HepG2 (cell line): ENCODE measurements around the gene CENPL. TPM values are rescaled to one million over a fixed set of nuclear protein-coding genes. Genes with fewer than 3 reads are reported as not detected.

Source experiments
- ATAC-seq: fragments of 200-7000 bp; cut with Tn5 transposase; 3 replicates; pipeline ENCODE4 v1.9.1; 2020; ENCODE audit warnings: mild to moderate bottlenecking, moderate library complexity
- BruUV-seq: library from RNA; stranded (reverse); fragments of 400-500 nt; replicated peaks from 2 replicates; lab custom pipeline; 2021; lab: Mats Ljungman, UMichigan
- CTCF ChIA-PET: fragments of 300-600 bp; formaldehyde crosslinking; extraction: SDS; loops from one replicate; lab custom pipeline; 2021; ENCODE audit warnings: low total read pairs, inconsistent platforms, low intra/inter-chr PET ratio; lab: Yijun Ruan, JAX
- POLR2A ChIA-PET: fragments of 350-600 bp; sonication (Branson Sonifier 250); formaldehyde crosslinking; loops from one replicate; lab custom pipeline; 2020; ENCODE audit warnings: antibody characterized with exemption, inconsistent platforms; lab: Yijun Ruan, JAX
- DNase-seq: peaks from one replicate; pipeline ENCODE4 v3.0.0-alpha.2; 2015; ENCODE audit warnings: low spot score
- FAIRE-seq: peaks from 3 replicates; lab custom pipeline; 2011; peaks lifted over from hg19 to GRCh38; lab: Jason Lieb, UNC
- H2AFZ ChIP-seq: one replicate; pipeline ENCODE4 v1.6.1; 2011; ENCODE audit warnings: low read length, inconsistent platforms
- H3K27ac ChIP-seq: fragments of 300-600 bp; 3 replicates; pipeline ENCODE4 v1.8.0; 2011; ENCODE audit warnings: mixed run types, mild to moderate bottlenecking, mixed read lengths, low read length, inconsistent platforms; ENCODE audit not compliant: insufficient read depth; ENCODE audit errors: extremely low read length
- H3K27me3 ChIP-seq, 2 experiments: fragments of 200-600 bp in 1 of 2; 2 replicates in 1 of 2; 3 replicates in 1 of 2; pipeline versions ENCODE4 v1.6.0 to v1.8.0; 2011; ENCODE audit warnings: low read length in 2 of 2, mild to moderate bottlenecking in 2 of 2, moderate library complexity in 2 of 2, inconsistent platforms in 1 of 2; ENCODE audit not compliant: insufficient read depth in 2 of 2, control insufficient read depth in 1 of 2
- H3K36me3 ChIP-seq, 2 experiments: fragments of 200-600 bp in 1 of 2; replicated peaks in 1 of 2; 2 replicates in 1 of 2; 3 replicates in 1 of 2; pipeline versions ENCODE4 v1.5.1 to v1.8.0; 2011; ENCODE audit warnings: low read length in 2 of 2, inconsistent platforms in 1 of 2; ENCODE audit not compliant: insufficient read depth in 2 of 2, control insufficient read depth in 1 of 2
- H3K4me1 ChIP-seq: 2 replicates; pipeline ENCODE4 v1.5.1; 2012; ENCODE audit warnings: low read length, inconsistent platforms; ENCODE audit not compliant: insufficient read depth
- H3K4me2 ChIP-seq: 2 replicates; pipeline ENCODE4 v1.6.0; 2011; ENCODE audit warnings: low read depth, low read length, inconsistent platforms
- H3K4me3 ChIP-seq, 3 experiments: fragments of 200-600 bp in 1 of 3; sonication (generic), shearing (Covaris generic) in 1 of 3; replicated peaks in 1 of 3; 2 replicates each; pipeline ENCODE4 v1.5.1; 2011 to 2016; ENCODE audit warnings: low read length in 3 of 3, inconsistent platforms in 2 of 3, low read depth in 2 of 3, mild to moderate bottlenecking in 2 of 3, control low read depth in 1 of 3, mixed read lengths in 1 of 3; ENCODE audit not compliant: insufficient read depth in 1 of 3
- H3K79me2 ChIP-seq: one replicate; pipeline ENCODE4 v1.6.1; 2011; ENCODE audit warnings: low read length, inconsistent platforms; ENCODE audit not compliant: insufficient read depth
- H3K9ac ChIP-seq: 2 replicates; pipeline ENCODE4 v1.6.0; 2011; ENCODE audit warnings: mild to moderate bottlenecking, low read depth, low read length, inconsistent platforms; ENCODE audit not compliant: insufficient read depth
- H3K9me3 ChIP-seq: 2 replicates; pipeline ENCODE4 v1.5.1; 2012; ENCODE audit warnings: mild to moderate bottlenecking, low read length
- H4K20me1 ChIP-seq: 2 replicates; pipeline ENCODE4 v1.6.0; 2011; ENCODE audit warnings: inconsistent platforms, mild to moderate bottlenecking, low read length, moderate library complexity; ENCODE audit not compliant: insufficient read depth
- AHR ChIP-seq: IDR thresholded peaks from 2 replicates; pipeline ENCODE4 v1.6.1; 2018; ENCODE audit warnings: missing genetic modification reagents, missing compliant biosample characterization
- ATF7 ChIP-seq, 2 experiments: fragments of 450-650 bp in 1 of 2; sonication (generic) in 1 of 2; formaldehyde crosslinking in 1 of 2; IDR thresholded peaks; 2 replicates each; pipeline versions ENCODE4 v1.4.0 to v1.6.1; 2016 to 2020; ENCODE audit warnings: antibody characterized with exemption in 1 of 2, mild to moderate bottlenecking in 1 of 2, missing genetic modification reagents in 1 of 2
- EED ChIP-seq: sonication (generic); formaldehyde crosslinking; IDR thresholded peaks from 2 replicates; pipeline ENCODE4 v1.5.0; 2020; ENCODE audit warnings: mild to moderate bottlenecking, missing genetic modification reagents
- NCOR1 ChIP-seq: fragments of 200-600 bp; sonication (generic); IDR thresholded peaks from 2 replicates; pipeline ENCODE4 v1.7.0; 2017; ENCODE audit warnings: antibody characterized with exemption, low read length, borderline replicate concordance
- NFIC ChIP-seq: IDR thresholded peaks from 2 replicates; pipeline ENCODE4 v1.6.1; 2012; ENCODE audit warnings: mild to moderate bottlenecking, low read length, inconsistent platforms
- NFKBIZ ChIP-seq: IDR thresholded peaks from 2 replicates; pipeline ENCODE4 v1.6.1; 2018; ENCODE audit warnings: missing genetic modification reagents, missing compliant biosample characterization
- SAFB2 ChIP-seq: sonication (generic); formaldehyde crosslinking; IDR thresholded peaks from 2 replicates; pipeline ENCODE4 v1.5.1; 2020; ENCODE audit warnings: missing genetic modification reagents, low read depth, mild to moderate bottlenecking, borderline replicate concordance
- SIN3A ChIP-seq: IDR thresholded peaks from 2 replicates; pipeline ENCODE4 v1.6.1; 2011; ENCODE audit warnings: low read depth, mild to moderate bottlenecking, control low read depth, low read length, borderline replicate concordance
- ZFP90 ChIP-seq: sonication (generic); formaldehyde crosslinking; IDR thresholded peaks from 2 replicates; pipeline ENCODE4 v1.8.0; 2022; ENCODE audit warnings: missing genetic modification reagents, mild to moderate bottlenecking, inconsistent platforms, borderline replicate concordance
- ZNF263 ChIP-seq: sonication (generic); formaldehyde crosslinking; IDR thresholded peaks from 2 replicates; pipeline ENCODE4 v1.4.0; 2020; ENCODE audit warnings: missing genetic modification reagents
- ZNF274 ChIP-seq: sonication (generic); formaldehyde crosslinking; IDR thresholded peaks from 2 replicates; pipeline ENCODE4 v1.5.1; 2020; ENCODE audit warnings: mild to moderate bottlenecking, missing genetic modification reagents
- ZNF282 ChIP-seq: fragments of 450-650 bp; IDR thresholded peaks from 2 replicates; pipeline ENCODE4 v1.6.1; 2018; ENCODE audit not compliant: partially characterized antibody
- ZNF644 ChIP-seq: IDR thresholded peaks from 2 replicates; pipeline ENCODE4 v1.6.1; 2016; ENCODE audit warnings: low read depth
- ZNF773 ChIP-seq: sonication (generic); formaldehyde crosslinking; IDR thresholded peaks from 2 replicates; pipeline ENCODE4 v1.4.0; 2020; ENCODE audit warnings: missing genetic modification reagents, borderline replicate concordance
- WGBS: methylation state at CpG from one replicate; pipeline ENCODE4 v1.1.6; 2017; ENCODE audit warnings: low lambda C conversion rate; 5-methylcytosine and 5-hydroxymethylcytosine counted together
- in situ Hi-C: cut with HindIII; loops from 2 replicates; pipeline ENCODE4 v1.10.0; 2017; ENCODE audit warnings: low pct_unique_long_range_greater_than_20kb; ENCODE audit not compliant: extremely low pct_ligation_motif_present
- intact Hi-C: fragments of 100-400 bp; cut with micrococcal nuclease; formaldehyde crosslinking; loops from one replicate; pipeline ENCODE4 v1.10.0; 2022; ENCODE audit not compliant: unreplicated experiment
- polyA plus RNA-seq, 8 experiments: library from polyadenylated mRNA; depleted of rRNA in 3 of 8; stranded (reverse) in 7 of 8; unstranded in 1 of 8; fragments of >200 nt; fragmentation: Illumina TruSeq in 4 of 8; extraction: Trizol in 4 of 8; gene quantifications; 2 replicates each; pipeline versions ENCODE4 v1.2.1 to v1.2.3, GENCODE V29; 2011 to 2016; ENCODE audit warnings: low read depth in 4 of 8, missing spikeins in 1 of 8, mixed read lengths in 1 of 8; ENCODE audit not compliant: insufficient read depth in 1 of 8
- total RNA-seq, 5 experiments: library from RNA; depleted of rRNA; stranded (reverse); fragments of >200 nt; fragmentation: Illumina TruSeq; extraction: Trizol; gene quantifications; 2 replicates each; pipeline ENCODE4 v1.2.3, GENCODE V29; 2016; ENCODE audit warnings: low read depth in 1 of 5
- TF ChIP-seq, protein P1 (sequence below): sonication (generic); formaldehyde crosslinking; IDR thresholded peaks from 2 replicates; pipeline ENCODE4 v1.4.0; 2020; ENCODE audit warnings: missing genetic modification reagents, mild to moderate bottlenecking, borderline replicate concordance
- TF ChIP-seq, protein P2 (sequence below): IDR thresholded peaks from 2 replicates; pipeline ENCODE4 v1.6.1; 2018; ENCODE audit warnings: missing genetic modification reagents

Gene CENPL
- total and polyA plus RNA-seq, 2 of the 13 experiments (the other 11 are each of a cell fraction or from before 2014, with no cell fraction given) = 4.4 to 14.2 TPM

DNA sequence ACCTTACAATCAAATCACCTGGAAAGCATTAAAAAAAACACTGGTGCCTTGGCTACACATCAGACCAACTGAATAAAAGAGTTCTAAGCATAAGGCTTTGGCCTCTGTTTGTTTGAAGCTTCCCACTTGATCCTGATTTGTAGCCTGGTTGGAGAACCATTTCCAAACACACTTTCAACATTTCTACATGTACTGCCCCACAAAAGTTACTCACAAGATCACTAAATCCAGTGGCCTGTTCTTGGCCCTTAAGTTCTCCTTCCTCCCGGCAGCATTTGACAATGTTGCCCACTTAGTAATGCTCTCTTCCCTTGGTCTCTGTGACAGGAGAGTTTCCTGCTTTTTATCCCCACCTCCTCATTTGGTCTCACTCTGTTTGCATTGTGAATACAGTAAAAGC lies 31.3 kb upstream of the CENPL start:
- Histone ChIP-seq H3K4me2 (no peak overlapping the region), H2AFZ (no peak overlapping the region), H3K9ac (no peak overlapping the region), H3K27ac (no peak overlapping the region), H3K27me3 (no peaks in the 10 kb centered on the region), H3K4me1 (no peaks in the 10 kb centered on the region), H3K79me2 (no peaks in the 10 kb centered on the region), H4K20me1 (no peaks in the 10 kb centered on the region; the same call in 1 of the 2 replicates), H3K36me3 (peaks cover 11 to 39% of the 10 kb centered on the region in 2 experiments), H3K9me3 (no peaks in the 10 kb centered on the region), H3K4me3 (no peak overlapping the region)
- POLR2A ChIA-PET = interaction anchor here (2.3 kb wide), 1 partner anchor 12 kb away, joined by 9 read pairs; the partner anchor contains the start of genes GAS5 and ZBTB37
- WGBS = 100% methylated on average over 1 of the region's 1 CpG
- in situ Hi-C loops = no loop called here
- ATAC-seq = no peak
- no peak for DNase-seq
- intact Hi-C loops = no loop called here
- BruUV-seq = no TSS peak
- FAIRE-seq = no peak
- CTCF ChIA-PET = no interaction called here
- TF ChIP-seq SIN3A (no peak), ZNF282 (no peak), NFIC (no peak), NFKBIZ (CRISPR knock-in tag) (no peak), ZFP90 (CRISPR knock-in tag) (no peak), ZNF263 (CRISPR knock-in tag) (no peak), ZNF644 (CRISPR knock-in tag) (no peak), AHR (CRISPR knock-in tag) (no peak), SAFB2 (CRISPR knock-in tag) (no peak), ZNF274 (CRISPR knock-in tag) (no peak), ZNF773 (CRISPR knock-in tag) (no peak), NCOR1 (no peak), ATF7 (IDR thresholded peaks at IDR 0.05) (no peak), ATF7 (CRISPR knock-in tag; IDR thresholded peaks at IDR 0.05) (no peak), EED (no peak)
- TF ChIP-seq, protein P1, sequence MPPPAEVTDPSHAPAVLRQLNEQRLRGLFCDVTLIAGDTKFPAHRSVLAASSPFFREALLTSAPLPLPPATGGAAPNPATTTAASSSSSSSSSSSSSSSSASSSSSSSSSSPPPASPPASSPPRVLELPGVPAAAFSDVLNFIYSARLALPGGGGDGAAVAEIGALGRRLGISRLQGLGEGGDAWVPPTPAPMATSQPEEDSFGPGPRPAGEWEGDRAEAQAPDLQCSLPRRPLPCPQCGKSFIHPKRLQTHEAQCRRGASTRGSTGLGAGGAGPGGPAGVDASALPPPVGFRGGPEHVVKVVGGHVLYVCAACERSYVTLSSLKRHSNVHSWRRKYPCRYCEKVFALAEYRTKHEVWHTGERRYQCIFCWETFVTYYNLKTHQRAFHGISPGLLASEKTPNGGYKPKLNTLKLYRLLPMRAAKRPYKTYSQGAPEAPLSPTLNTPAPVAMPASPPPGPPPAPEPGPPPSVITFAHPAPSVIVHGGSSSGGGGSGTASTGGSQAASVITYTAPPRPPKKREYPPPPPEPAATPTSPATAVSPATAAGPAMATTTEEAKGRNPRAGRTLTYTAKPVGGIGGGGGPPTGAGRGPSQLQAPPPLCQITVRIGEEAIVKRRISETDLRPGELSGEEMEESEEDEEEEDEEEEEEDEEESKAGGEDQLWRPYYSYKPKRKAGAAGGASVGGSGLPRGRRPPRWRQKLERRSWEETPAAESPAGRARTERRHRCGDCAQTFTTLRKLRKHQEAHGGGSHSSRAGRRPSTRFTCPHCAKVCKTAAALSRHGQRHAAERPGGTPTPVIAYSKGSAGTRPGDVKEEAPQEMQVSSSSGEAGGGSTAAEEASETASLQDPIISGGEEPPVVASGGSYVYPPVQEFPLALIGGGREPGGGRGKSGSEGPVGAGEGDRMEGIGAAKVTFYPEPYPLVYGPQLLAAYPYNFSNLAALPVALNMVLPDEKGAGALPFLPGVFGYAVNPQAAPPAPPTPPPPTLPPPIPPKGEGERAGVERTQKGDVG = no peak
- TF ChIP-seq, protein P2, sequence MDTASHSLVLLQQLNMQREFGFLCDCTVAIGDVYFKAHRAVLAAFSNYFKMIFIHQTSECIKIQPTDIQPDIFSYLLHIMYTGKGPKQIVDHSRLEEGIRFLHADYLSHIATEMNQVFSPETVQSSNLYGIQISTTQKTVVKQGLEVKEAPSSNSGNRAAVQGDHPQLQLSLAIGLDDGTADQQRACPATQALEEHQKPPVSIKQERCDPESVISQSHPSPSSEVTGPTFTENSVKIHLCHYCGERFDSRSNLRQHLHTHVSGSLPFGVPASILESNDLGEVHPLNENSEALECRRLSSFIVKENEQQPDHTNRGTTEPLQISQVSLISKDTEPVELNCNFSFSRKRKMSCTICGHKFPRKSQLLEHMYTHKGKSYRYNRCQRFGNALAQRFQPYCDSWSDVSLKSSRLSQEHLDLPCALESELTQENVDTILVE (CRISPR knock-in tag) = no peak
